NB4 (cell line): ENCODE measurements around the gene CDC25A.

Source experiments
- DNase-seq: peaks from one replicate; pipeline ENCODE4 v3.0.0; 2010; ENCODE audit warnings: low read depth
- H3K4me3 ChIP-seq: one replicate; pipeline ENCODE4 v1.5.1; 2011; ENCODE audit warnings: mild to moderate bottlenecking, low read depth, low read length, moderate library complexity
- MAX ChIP-seq: IDR thresholded peaks from 2 replicates; pipeline ENCODE4 v1.6.1; 2011; ENCODE audit warnings: low read depth, low read length
- MYC ChIP-seq: IDR thresholded peaks from 2 replicates; pipeline ENCODE4 v1.6.1; 2011; ENCODE audit warnings: low read depth, low read length
- POLR2A ChIP-seq: IDR thresholded peaks from 2 replicates; pipeline ENCODE4 v1.6.1; 2011; ENCODE audit warnings: mild to moderate bottlenecking; ENCODE audit not compliant: insufficient read length; ENCODE audit errors: extremely low read depth
- TF ChIP-seq, protein P1 (sequence below): IDR thresholded peaks from one replicate; pipeline ENCODE4 v1.5.1; 2012; ENCODE audit warnings: low read depth, low read length

CDC25A gene

GRCh38 chr3:48156163-48156562 is 32.1 kb downstream of the CDC25A start:
- TF ChIP-seq, protein P1, sequence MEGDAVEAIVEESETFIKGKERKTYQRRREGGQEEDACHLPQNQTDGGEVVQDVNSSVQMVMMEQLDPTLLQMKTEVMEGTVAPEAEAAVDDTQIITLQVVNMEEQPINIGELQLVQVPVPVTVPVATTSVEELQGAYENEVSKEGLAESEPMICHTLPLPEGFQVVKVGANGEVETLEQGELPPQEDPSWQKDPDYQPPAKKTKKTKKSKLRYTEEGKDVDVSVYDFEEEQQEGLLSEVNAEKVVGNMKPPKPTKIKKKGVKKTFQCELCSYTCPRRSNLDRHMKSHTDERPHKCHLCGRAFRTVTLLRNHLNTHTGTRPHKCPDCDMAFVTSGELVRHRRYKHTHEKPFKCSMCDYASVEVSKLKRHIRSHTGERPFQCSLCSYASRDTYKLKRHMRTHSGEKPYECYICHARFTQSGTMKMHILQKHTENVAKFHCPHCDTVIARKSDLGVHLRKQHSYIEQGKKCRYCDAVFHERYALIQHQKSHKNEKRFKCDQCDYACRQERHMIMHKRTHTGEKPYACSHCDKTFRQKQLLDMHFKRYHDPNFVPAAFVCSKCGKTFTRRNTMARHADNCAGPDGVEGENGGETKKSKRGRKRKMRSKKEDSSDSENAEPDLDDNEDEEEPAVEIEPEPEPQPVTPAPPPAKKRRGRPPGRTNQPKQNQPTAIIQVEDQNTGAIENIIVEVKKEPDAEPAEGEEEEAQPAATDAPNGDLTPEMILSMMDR: no peak
- no peak for TF ChIP-seq MYC
- no peak for TF ChIP-seq POLR2A
- TF ChIP-seq MAX: no peak
- H3K4me3 ChIP-seq: no peak overlapping the region
- DNase-seq: no peak

DNA sequence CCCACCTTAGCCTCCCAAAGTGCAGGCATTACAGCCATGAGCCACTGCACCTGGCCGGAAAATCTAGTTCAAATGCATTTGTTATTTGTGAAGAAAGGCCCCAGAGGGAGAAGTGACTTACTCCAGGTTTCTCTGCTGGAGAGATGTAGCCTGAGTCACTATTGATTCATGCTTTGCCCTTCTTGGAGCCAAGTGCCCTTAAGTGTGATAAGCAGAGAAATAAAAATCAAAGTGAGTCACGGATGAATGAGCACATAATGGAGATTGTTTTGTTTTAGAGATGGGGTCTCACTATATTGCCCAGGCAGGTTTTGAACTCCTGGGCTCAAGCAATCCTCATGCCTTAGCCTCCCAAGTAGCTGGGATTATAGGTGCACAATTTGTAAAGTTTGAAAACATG is 33.1 kb downstream of the CDC25A start:
- DNase-seq: no peak
- H3K4me3 ChIP-seq: no peak overlapping the region
- TF ChIP-seq, protein P1: no peak
- TF ChIP-seq MYC (no peak), POLR2A (no peak), MAX (no peak)

DNA sequence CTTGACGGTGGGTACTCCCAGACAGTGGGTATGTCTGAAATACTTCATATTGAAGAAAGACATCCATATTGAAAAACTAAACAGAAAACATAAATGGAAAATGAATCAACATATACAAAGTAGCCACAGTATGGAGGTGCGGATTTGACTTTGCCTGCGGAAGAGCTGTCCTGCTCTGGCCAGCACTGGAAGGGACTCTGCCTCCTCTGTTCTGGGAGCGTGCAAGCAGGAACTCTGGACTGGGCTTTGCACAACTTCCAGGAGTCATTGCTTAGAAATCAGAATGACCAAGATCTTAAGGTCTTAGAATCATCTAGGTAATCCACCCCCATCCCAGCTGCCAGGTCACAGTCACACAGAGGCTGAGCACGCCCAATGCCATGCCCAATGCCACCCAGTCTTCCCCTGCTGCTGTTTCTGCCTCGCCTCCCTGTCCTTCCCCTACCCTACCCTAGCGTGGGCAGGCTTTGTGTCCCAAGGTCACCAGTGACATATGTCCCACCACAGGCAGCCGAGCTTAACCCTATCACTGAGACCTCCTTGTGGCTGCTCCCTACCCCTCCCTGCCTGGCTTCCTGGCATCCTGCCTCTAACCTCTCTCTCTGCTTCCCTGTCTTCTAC is 36.3 kb downstream of the CDC25A start:
- H3K4me3 ChIP-seq: no peak overlapping the region
- no peak for DNase-seq
- TF ChIP-seq POLR2A: no peak
- TF ChIP-seq, protein P1: no peak
- TF ChIP-seq MYC: no peak
- no peak for TF ChIP-seq MAX

- no peak overlapping the region for H3K4me3 ChIP-seq
- peak; percentile 75 for DNase-seq
- no peak for TF ChIP-seq POLR2A
- TF ChIP-seq, protein P1: peak; percentile 82
Measured at GRCh38 chr3:48151058-48151806, 37.0 kb downstream of the CDC25A start.

- no peak overlapping the region for H3K4me3 ChIP-seq
- no peak for DNase-seq
- TF ChIP-seq MAX (no peak), MYC (no peak), POLR2A (no peak)
- TF ChIP-seq, protein P1: no peak
Measured at GRCh38 chr3:48143992-48144391, 44.2 kb downstream of the CDC25A start.
